ENCODE results near the gene VPS72. TPM values are rescaled to one million over a fixed set of nuclear protein-coding genes. Genes with fewer than 3 reads are reported as not detected.

The VPS72 gene
- total and polyA plus RNA-seq, 8 donors: 12.5 to 29.0 (median 23.7) TPM

- no peak overlapping the region for H3K27ac ChIP-seq
- WGBS, 2 donors: 87 to 95% methylated on average over 6 of the region's 6 CpGs
- no peaks in the 10 kb centered on the region for H3K27me3 ChIP-seq
- H3K4me1 ChIP-seq: peaks cover 7 to 13% (median 8%) of the 10 kb centered on the region in 3 donors
- FAIRE-seq: no peak
- H3K4me3 ChIP-seq: peak overlapping the region in 2 of 4 donors; percentile 68 to 72
- H3K9me3 ChIP-seq: no peaks in the 10 kb centered on the region
- no peak for ATAC-seq
- H3K36me3 ChIP-seq: no peaks in the 10 kb centered on the region
- intact Hi-C loops (cut with DNase I): no loop called here
- TF ChIP-seq CTCF (IDR thresholded peaks at IDR 0.05): no peak
- no peak for DNase-seq
These were observed 22.9 kb downstream of the VPS72 start for GRCh38 chr1:151167116-151167515.

- Histone ChIP-seq H3K27me3 (no peaks in the 10 kb centered on the region), H3K4me3 (peak overlapping the region; percentile 49 to 72 (median 67)), H3K9me3 (no peaks in the 10 kb centered on the region), H3K27ac (peak overlapping the region in 1 of 4 donors; percentile 35), H3K4me1 (peaks cover 7 to 13% (median 8%) of the 10 kb centered on the region in 3 donors), H3K36me3 (no peaks in the 10 kb centered on the region)
- 3% methylated on average over 15 of the region's 15 CpGs for WGBS, 2 donors
- ATAC-seq: no peak
- TF ChIP-seq CTCF (IDR thresholded peaks at IDR 0.05): no peak
- DNase-seq: no peak
- intact Hi-C loops (cut with DNase I): no loop called here
- FAIRE-seq: no peak
These were observed 23.5 kb downstream of the VPS72 start for GRCh38 chr1:151166505-151166956.

- Histone ChIP-seq H3K9me3 (no peaks in the 10 kb centered on the region), H3K4me1 (peaks cover 7 to 13% (median 8%) of the 10 kb centered on the region in 3 donors), H3K4me3 (peak within 1 kb of the TSS; percentile 49 to 72 (median 67)), H3K36me3 (peaks cover 0 to under 1% (median 0%) of the 10 kb centered on the region in 3 donors), H3K27ac (peak within 1 kb of the TSS in 2 of 4 donors; percentile 53 to 70), H3K27me3 (no peaks in the 10 kb centered on the region)
- ATAC-seq (peak; percentile 96 to 97 (median 97)), FAIRE-seq (peak; percentile 98), DNase-seq (peak; percentile 90 to 98 (median 96))
- WGBS, 2 donors: 0% methylated on average over 38 of the region's 38 CpGs
- intact Hi-C loops (cut with DNase I): no loop called here
- no peak for TF ChIP-seq CTCF (IDR thresholded peaks at IDR 0.05)
These were observed 24.1 kb downstream of the VPS72 start, which contains the start of the genes LYSMD1 and SCNM1 for GRCh38 chr1:151165738-151166504. Gene LYSMD1 (minus strand): TSS chr1:151165902. CDS start chr1:151165258, 644 bp downstream. Gene SCNM1 (plus strand): TSS chr1:151166144. CDS start chr1:151166153, 9 bp downstream.

DNA sequence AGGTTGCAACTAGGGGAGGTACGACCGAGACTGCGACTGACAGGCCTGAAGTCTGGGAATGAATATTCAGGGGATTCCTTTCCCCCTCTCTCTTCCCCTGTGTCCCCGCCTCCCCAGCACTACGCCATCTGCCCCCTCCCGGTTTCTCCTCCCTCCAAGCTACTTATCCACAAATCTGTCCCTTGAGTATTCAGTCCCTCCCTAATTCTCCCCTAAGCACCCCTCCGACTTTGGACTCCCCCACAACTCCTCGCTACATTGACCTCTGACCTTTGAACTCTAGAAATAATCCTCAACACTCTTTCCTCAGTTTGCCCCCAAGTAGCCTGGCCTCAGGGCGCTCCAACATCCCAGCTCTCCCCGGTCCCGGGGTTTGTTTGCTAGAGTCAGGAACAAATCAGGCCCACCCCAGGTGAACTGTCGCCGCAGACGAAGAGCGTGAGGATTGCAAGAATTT, 24.7 kb downstream of the VPS72 start:
- Histone ChIP-seq H3K4me1 (peaks cover 7 to 13% (median 8%) of the 10 kb centered on the region in 3 donors), H3K27me3 (no peaks in the 10 kb centered on the region), H3K9me3 (no peaks in the 10 kb centered on the region), H3K4me3 (peak overlapping the region; percentile 49 to 72 (median 67)), H3K36me3 (peaks cover 0 to 7% (median 0%) of the 10 kb centered on the region in 3 donors), H3K27ac (peak overlapping the region in 2 of 4 donors; percentile 53 to 70)
- WGBS, 2 donors: 1 to 5% methylated on average over 15 of the region's 15 CpGs
- DNase-seq (peak in 4 of 6 donors; percentile 34 to 60 (median 50)), FAIRE-seq (no peak), ATAC-seq (peak; percentile 23 to 53 (median 40))
- intact Hi-C loops (cut with DNase I): no loop called here
- no peak for TF ChIP-seq CTCF (IDR thresholded peaks at IDR 0.05)
